Esophagus squamous epithelium (tissue), 4 donors: ENCODE results near the gene FYN.

Experiments
- POLR2A ChIP-seq, 4 donors: fragments of 450-650 bp; IDR thresholded peaks; one replicate each; pipeline ENCODE4 v1.6.1; 2017; ENCODE audit warnings: antibody characterized with exemption in 4 of 4, mild to moderate bottlenecking in 4 of 4, moderate library complexity in 3 of 4
- TF ChIP-seq, protein P1 (sequence below), 6 experiments: fragments of 450-650 bp in 4 of 6; fragments of 200-600 bp in 2 of 6; sonication (generic) in 2 of 6; IDR thresholded peaks; one replicate each; pipeline ENCODE4 v1.5.1; 2016 to 2019; ENCODE audit warnings: antibody characterized with exemption in 6 of 6, mild to moderate bottlenecking in 4 of 6, moderate library complexity in 4 of 6

DNA sequence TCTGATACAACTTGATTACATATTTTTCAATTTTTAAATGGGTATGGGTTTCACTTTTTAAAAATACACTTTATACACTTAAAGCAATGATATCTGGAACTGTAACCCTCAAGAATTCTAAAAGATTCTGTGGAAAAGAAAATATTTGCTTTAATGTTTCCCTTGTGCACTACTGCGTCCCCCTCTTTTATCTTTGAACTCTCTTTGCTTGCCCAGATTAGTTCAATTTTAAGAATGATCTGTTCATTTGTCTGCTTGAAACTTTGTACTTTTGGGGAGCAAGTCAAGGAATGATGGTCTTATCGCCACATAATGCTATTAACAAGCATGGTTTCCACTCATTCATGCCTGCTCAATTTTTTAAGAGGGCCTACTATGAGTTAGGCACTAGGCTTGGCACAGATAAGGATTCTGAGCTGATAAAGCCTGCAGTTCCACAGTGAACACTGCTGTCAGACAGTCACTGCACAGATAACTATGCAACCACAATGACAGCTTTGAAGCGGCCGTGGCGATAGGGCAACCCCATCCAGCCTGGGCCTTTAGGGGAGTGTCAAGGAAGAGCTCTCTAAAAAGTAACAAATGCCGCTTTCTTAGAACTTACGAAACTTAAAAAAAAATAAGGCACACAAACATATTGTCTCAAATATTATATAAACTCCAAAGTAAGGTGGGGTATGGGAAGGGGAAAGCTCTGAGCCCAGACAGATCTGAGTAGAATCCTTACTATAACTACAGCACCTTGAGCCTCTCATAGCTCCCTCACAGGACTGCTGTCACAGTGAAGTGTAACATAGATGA lies 29.7 kb downstream of the FYN start:
- TF ChIP-seq POLR2A (IDR thresholded peaks at IDR 0.05), result no peak
- TF ChIP-seq, protein P1, sequence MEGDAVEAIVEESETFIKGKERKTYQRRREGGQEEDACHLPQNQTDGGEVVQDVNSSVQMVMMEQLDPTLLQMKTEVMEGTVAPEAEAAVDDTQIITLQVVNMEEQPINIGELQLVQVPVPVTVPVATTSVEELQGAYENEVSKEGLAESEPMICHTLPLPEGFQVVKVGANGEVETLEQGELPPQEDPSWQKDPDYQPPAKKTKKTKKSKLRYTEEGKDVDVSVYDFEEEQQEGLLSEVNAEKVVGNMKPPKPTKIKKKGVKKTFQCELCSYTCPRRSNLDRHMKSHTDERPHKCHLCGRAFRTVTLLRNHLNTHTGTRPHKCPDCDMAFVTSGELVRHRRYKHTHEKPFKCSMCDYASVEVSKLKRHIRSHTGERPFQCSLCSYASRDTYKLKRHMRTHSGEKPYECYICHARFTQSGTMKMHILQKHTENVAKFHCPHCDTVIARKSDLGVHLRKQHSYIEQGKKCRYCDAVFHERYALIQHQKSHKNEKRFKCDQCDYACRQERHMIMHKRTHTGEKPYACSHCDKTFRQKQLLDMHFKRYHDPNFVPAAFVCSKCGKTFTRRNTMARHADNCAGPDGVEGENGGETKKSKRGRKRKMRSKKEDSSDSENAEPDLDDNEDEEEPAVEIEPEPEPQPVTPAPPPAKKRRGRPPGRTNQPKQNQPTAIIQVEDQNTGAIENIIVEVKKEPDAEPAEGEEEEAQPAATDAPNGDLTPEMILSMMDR (IDR thresholded peaks at IDR 0.05), result no peak
